SK-N-SH (cell line): Measurements from ENCODE around the gene ADAM29. TPM values are rescaled to one million over a fixed set of nuclear protein-coding genes. Genes with fewer than 3 reads are reported as not detected.

ENCODE experiments used
- CTCF ChIA-PET: fragments of 300-600, 350-600 bp; formaldehyde crosslinking; extraction: SDS; loops from one replicate; lab custom pipeline; 2021; lab: Yijun Ruan, JAX
- POLR2A ChIA-PET: fragments of 350-600 bp; sonication (Branson Sonifier 250); formaldehyde crosslinking; extraction: SDS; loops from one replicate; lab custom pipeline; 2020; ENCODE audit warnings: antibody characterized with exemption, inconsistent platforms; lab: Yijun Ruan, JAX
- DNase-seq: peaks from one replicate; pipeline ENCODE4 v3.0.0; 2012
- H2AFZ ChIP-seq: fragments of 200-600 bp; sonication (generic); 2 replicates; pipeline ENCODE4 v1.8.1; 2016; ENCODE audit warnings: antibody characterized with exemption, mild to moderate bottlenecking, low read depth
- H3F3A ChIP-seq: fragments of 200-600 bp; sonication (generic); replicated peaks from 2 replicates; pipeline ENCODE3; 2016; ENCODE audit warnings: antibody characterized with exemption, mild to moderate bottlenecking; ENCODE audit not compliant: insufficient read depth
- H3K27ac ChIP-seq, 2 experiments: fragments of 200-500 bp in 1 of 2; fragments of 200-600 bp in 1 of 2; sonication (Bioruptor generic) in 1 of 2; sonication (generic), shearing (Covaris generic) in 1 of 2; 2 replicates each; pipeline versions ENCODE4 v1.5.1 to v1.6.1; 2014 to 2016; ENCODE audit warnings: low read depth in 2 of 2, inconsistent platforms in 1 of 2, low read length in 1 of 2, mild to moderate bottlenecking in 1 of 2, mixed read lengths in 1 of 2
- H3K27me3 ChIP-seq: fragments of 200-600 bp; sonication (generic), shearing (Covaris generic); 2 replicates; pipeline ENCODE4 v1.6.1; 2016; ENCODE audit warnings: mixed run types; ENCODE audit not compliant: insufficient read depth
- H3K36me3 ChIP-seq, 2 experiments: fragments of 200-500 bp in 1 of 2; fragments of 200-600 bp in 1 of 2; sonication (Bioruptor generic) in 1 of 2; sonication (generic) in 1 of 2; replicated peaks in 1 of 2; 2 replicates each; pipeline versions ENCODE3 to v1.5.1; 2014 to 2016; ENCODE audit warnings: low read length in 1 of 2, mild to moderate bottlenecking in 1 of 2; ENCODE audit not compliant: insufficient read depth in 2 of 2, control insufficient read depth in 1 of 2
- H3K4me1 ChIP-seq, 2 experiments: fragments of 200-500 bp in 1 of 2; fragments of 200-600 bp in 1 of 2; sonication (Bioruptor generic) in 1 of 2; sonication (generic), shearing (Covaris generic) in 1 of 2; 2 replicates each; pipeline versions ENCODE4 v1.5.1 to v1.6.1; 2014 to 2016; ENCODE audit warnings: low read depth in 1 of 2, low read length in 1 of 2, mixed run types in 1 of 2; ENCODE audit not compliant: insufficient read depth in 2 of 2, control insufficient read depth in 1 of 2
- H3K4me2 ChIP-seq: fragments of 200-600 bp; sonication (generic), shearing (Covaris generic); 2 replicates; pipeline ENCODE4 v1.6.1; 2017; ENCODE audit warnings: mixed run types
- H3K4me3 ChIP-seq, 2 experiments: fragments of 200-500 bp in 1 of 2; fragments of 200-600 bp in 1 of 2; sonication (Bioruptor generic) in 1 of 2; sonication (generic), shearing (Covaris generic) in 1 of 2; 2 replicates each; pipeline versions ENCODE4 v1.5.1 to v1.8.1; 2014 to 2016; ENCODE audit warnings: low read depth in 2 of 2, inconsistent platforms in 1 of 2, low read length in 1 of 2, mild to moderate bottlenecking in 1 of 2, mixed read lengths in 1 of 2, moderate library complexity in 1 of 2
- H3K79me2 ChIP-seq: fragments of 200-600 bp; sonication (generic); 2 replicates; pipeline ENCODE4 v1.8.1; 2017; ENCODE audit warnings: mild to moderate bottlenecking; ENCODE audit not compliant: insufficient read depth
- H3K9ac ChIP-seq: fragments of 200-600 bp; sonication (generic); 2 replicates; pipeline ENCODE4 v1.6.1; 2017; ENCODE audit warnings: mixed run types
- H3K9me2 ChIP-seq: fragments of 200-600 bp; sonication (generic); 2 replicates; pipeline ENCODE4 v1.6.1; 2017; ENCODE audit warnings: mixed run types
- H3K9me3 ChIP-seq: fragments of 200-600 bp; sonication (generic); 2 replicates; pipeline ENCODE4 v1.6.1; 2017; ENCODE audit warnings: mixed run types, mild to moderate bottlenecking, moderate library complexity
- H4K20me1 ChIP-seq: fragments of 200-600 bp; sonication (generic); 2 replicates; pipeline ENCODE4 v1.6.1; 2017; ENCODE audit warnings: mild to moderate bottlenecking, mixed run types; ENCODE audit not compliant: insufficient read depth
- CHD2 ChIP-seq: fragments of 150-350 bp; IDR thresholded peaks from 2 replicates; pipeline ENCODE4 v1.6.1; 2018; ENCODE audit warnings: low read length; ENCODE audit not compliant: partially characterized antibody
- FOXJ3 ChIP-seq: sonication (generic); formaldehyde crosslinking; IDR thresholded peaks from 2 replicates; pipeline ENCODE4 v1.5.1; 2020; ENCODE audit warnings: mild to moderate bottlenecking, missing genetic modification reagents
- FOXM1 ChIP-seq: IDR thresholded peaks from 2 replicates; pipeline ENCODE4 v1.4.0; 2012; ENCODE audit warnings: low read depth, mild to moderate bottlenecking
- GATA2 ChIP-seq: sonication (generic); formaldehyde crosslinking; IDR thresholded peaks from 2 replicates; pipeline ENCODE4 v1.5.0; 2020; ENCODE audit warnings: mild to moderate bottlenecking, missing genetic modification reagents
- JUND ChIP-seq: IDR thresholded peaks from 2 replicates; pipeline ENCODE4 v1.4.0; 2012
- MEF2A ChIP-seq: IDR thresholded peaks from 2 replicates; pipeline ENCODE4 v1.4.0; 2012; ENCODE audit warnings: low read depth, borderline replicate concordance
- MXI1 ChIP-seq: IDR thresholded peaks from 2 replicates; pipeline ENCODE4 v1.6.1; 2012; ENCODE audit warnings: mild to moderate bottlenecking, low read depth, low read length, improper control_type of control experiment
- NFIC ChIP-seq: IDR thresholded peaks from 2 replicates; pipeline ENCODE4 v1.4.0; 2012; ENCODE audit warnings: borderline replicate concordance
- NRF1 ChIP-seq: IDR thresholded peaks from 2 replicates; pipeline ENCODE4 v1.6.1; 2012; ENCODE audit warnings: low read depth, mild to moderate bottlenecking, low read length
- POLR2AphosphoS5 ChIP-seq: IDR thresholded peaks from 2 replicates; pipeline ENCODE4 v1.6.1; 2012; ENCODE audit warnings: low read depth, low read length
- RAD21 ChIP-seq: IDR thresholded peaks from 2 replicates; pipeline ENCODE4 v1.6.1; 2012; ENCODE audit warnings: mild to moderate bottlenecking, low read length
- RCOR1 ChIP-seq: fragments of 150-350 bp; IDR thresholded peaks from 2 replicates; pipeline ENCODE4 v1.6.1; 2017; ENCODE audit warnings: antibody characterized with exemption, low read length
- RXRA ChIP-seq: IDR thresholded peaks from 2 replicates; pipeline ENCODE4 v1.4.0; 2012; ENCODE audit warnings: low read depth, mild to moderate bottlenecking, borderline replicate concordance
- SIN3A ChIP-seq: IDR thresholded peaks from 2 replicates; pipeline ENCODE4 v1.6.1; 2012; ENCODE audit warnings: low read depth, mild to moderate bottlenecking, low read length, moderate library complexity, borderline replicate concordance
- SMC3 ChIP-seq: IDR thresholded peaks from 2 replicates; pipeline ENCODE4 v1.6.1; 2012; ENCODE audit warnings: low read depth, low read length, improper control_type of control experiment
- TCF12 ChIP-seq: IDR thresholded peaks from 2 replicates; pipeline ENCODE4 v1.4.0; 2012
- TEAD4 ChIP-seq: IDR thresholded peaks from 2 replicates; pipeline ENCODE4 v1.4.0; 2012; ENCODE audit warnings: mild to moderate bottlenecking, borderline replicate concordance; ENCODE audit not compliant: insufficient read depth
- YY1 ChIP-seq: IDR thresholded peaks from 2 replicates; pipeline ENCODE4 v1.4.0; 2012; ENCODE audit warnings: low read depth, mild to moderate bottlenecking
- WGBS: methylation state at CpG from one replicate; pipeline ENCODE4 v1.1.6; 2017; ENCODE audit warnings: low lambda C conversion rate; 5-methylcytosine and 5-hydroxymethylcytosine counted together
- polyA plus RNA-seq, 3 experiments: library from polyadenylated mRNA; depleted of rRNA; stranded (reverse); fragments of >200 nt; gene quantifications; 2 replicates each; pipeline ENCODE4 v1.2.3, GENCODE V29; 2012
- TF ChIP-seq, protein P1 (sequence below): fragments of 150-350 bp; IDR thresholded peaks from 2 replicates; pipeline ENCODE4 v1.6.1; 2016; ENCODE audit warnings: mild to moderate bottlenecking, low read depth, low read length
- TF ChIP-seq, protein P2 (sequence below): IDR thresholded peaks from 2 replicates; pipeline ENCODE4 v1.4.0; 2012; ENCODE audit warnings: low read depth
- TF ChIP-seq, protein P3 (sequence below): fragments of 150-350 bp; IDR thresholded peaks from 2 replicates; pipeline ENCODE4 v1.6.1; 2017; ENCODE audit warnings: antibody characterized with exemption, low read length, low read depth, borderline replicate concordance

Gene ADAM29
- polyA plus RNA-seq (2012; rRNA removed) = not detected in 2 replicates
- polyA plus RNA-seq (2012; cell fraction: cytosol; rRNA removed) = not detected in 2 replicates
- polyA plus RNA-seq (2012; cell fraction: nucleus; rRNA removed) = not detected in 2 replicates

DNA sequence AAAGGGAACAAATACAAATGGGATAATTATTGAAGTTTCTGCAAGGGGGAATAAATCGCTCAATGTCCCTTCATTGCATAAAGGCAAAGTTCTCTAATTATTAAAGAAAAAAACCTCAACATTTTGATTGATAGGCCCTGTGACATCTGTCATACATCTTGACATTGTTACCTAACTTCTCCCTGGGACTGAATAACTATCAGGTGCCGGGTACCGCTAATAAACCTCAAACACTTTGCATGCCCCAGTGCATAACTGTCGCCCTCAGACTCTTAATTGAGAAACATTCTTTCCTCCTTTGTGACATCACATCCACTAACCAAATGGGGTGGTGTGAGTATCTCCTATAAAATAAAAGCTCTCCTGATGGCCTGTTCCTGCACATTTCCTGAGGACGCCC, at the start of gene ADAM29:
TSS of gene ADAM29 (plus strand) at position 301 of the 400 bp plus-strand sequence. CDS start 57,168 bp downstream, outside the sequence.
- CTCF ChIA-PET = no interaction called here
- H3K27me3 ChIP-seq = no peaks in the 10 kb centered on the region
- H3K4me2 ChIP-seq = no peak within 1 kb of the TSS
- TF ChIP-seq MXI1 = no peak
- no peak for TF ChIP-seq FOXM1
- no peak for TF ChIP-seq JUND
- TF ChIP-seq MEF2A = no peak
- TF ChIP-seq, all 33 proteins: peak for 0
- Histone ChIP-seq H3K36me3 (no peaks in the 10 kb centered on the region), H3K9me3 (no peaks in the 10 kb centered on the region), H3F3A (no peaks in the 10 kb centered on the region), H3K27ac (no peak within 1 kb of the TSS), H3K4me1 (no peaks in the 10 kb centered on the region), H3K9ac (no peak within 1 kb of the TSS), H3K79me2 (no peaks in the 10 kb centered on the region), H3K9me2 (no peaks in the 10 kb centered on the region), H3K4me3 (no peak within 1 kb of the TSS), H4K20me1 (no peaks in the 10 kb centered on the region), H2AFZ (no peak within 1 kb of the TSS)
- 42% methylated on average over 5 of the region's 5 CpGs for WGBS
- POLR2A ChIA-PET = no interaction called here
- DNase-seq = no peak

- no peak overlapping the region for H3K4me3 ChIP-seq
- 21% methylated on average over 3 of the region's 3 CpGs for WGBS
- TF ChIP-seq JUND = no peak
- TF ChIP-seq NFIC = no peak
- no peak for TF ChIP-seq TEAD4
- no peak for TF ChIP-seq SMC3
- TF ChIP-seq TCF12 = no peak
- TF ChIP-seq SIN3A = no peak
- no peak for TF ChIP-seq RCOR1
- TF ChIP-seq MEF2A = no peak
- TF ChIP-seq FOXJ3 (CRISPR knock-in tag) = no peak
- no peak for TF ChIP-seq FOXM1
- TF ChIP-seq NRF1 = no peak
- TF ChIP-seq CHD2 = no peak
- no peak for TF ChIP-seq RXRA
- TF ChIP-seq, all 33 proteins: peak for 0
- H3K4me2 ChIP-seq = no peak overlapping the region
- H3K9me2 ChIP-seq = no peaks in the 10 kb centered on the region
- no peak overlapping the region for H3K27ac ChIP-seq
- DNase-seq = no peak
- no peaks in the 10 kb centered on the region for H3K9me3 ChIP-seq
- ChIA-PET POLR2A (no interaction called here), CTCF (no interaction called here)
- H3K36me3 ChIP-seq = no peaks in the 10 kb centered on the region
- H3K79me2 ChIP-seq = no peaks in the 10 kb centered on the region
- H3K4me1 ChIP-seq = no peaks in the 10 kb centered on the region
- H3K27me3 ChIP-seq = no peaks in the 10 kb centered on the region
- H2AFZ ChIP-seq = no peak overlapping the region
- H4K20me1 ChIP-seq = no peaks in the 10 kb centered on the region
- H3K9ac ChIP-seq = no peak overlapping the region
- H3F3A ChIP-seq = no peaks in the 10 kb centered on the region
Measured at GRCh38 chr4:174869339-174869738, 48.8 kb upstream of the ADAM29 start.

- Histone ChIP-seq H3K4me2 (no peak overlapping the region), H3K9me2 (no peaks in the 10 kb centered on the region), H3K36me3 (no peaks in the 10 kb centered on the region), H3K79me2 (no peaks in the 10 kb centered on the region), H4K20me1 (no peaks in the 10 kb centered on the region), H3K27me3 (no peaks in the 10 kb centered on the region), H2AFZ (no peak overlapping the region), H3K27ac (no peak overlapping the region), H3K4me1 (no peaks in the 10 kb centered on the region), H3K9me3 (no peaks in the 10 kb centered on the region), H3K4me3 (no peak overlapping the region), H3F3A (no peaks in the 10 kb centered on the region), H3K9ac (no peak overlapping the region)
- ChIA-PET CTCF (no interaction called here), POLR2A (no interaction called here)
- WGBS = 0% methylated on average over 2 of the region's 2 CpGs
- no peak for DNase-seq
- TF ChIP-seq, protein P1, sequence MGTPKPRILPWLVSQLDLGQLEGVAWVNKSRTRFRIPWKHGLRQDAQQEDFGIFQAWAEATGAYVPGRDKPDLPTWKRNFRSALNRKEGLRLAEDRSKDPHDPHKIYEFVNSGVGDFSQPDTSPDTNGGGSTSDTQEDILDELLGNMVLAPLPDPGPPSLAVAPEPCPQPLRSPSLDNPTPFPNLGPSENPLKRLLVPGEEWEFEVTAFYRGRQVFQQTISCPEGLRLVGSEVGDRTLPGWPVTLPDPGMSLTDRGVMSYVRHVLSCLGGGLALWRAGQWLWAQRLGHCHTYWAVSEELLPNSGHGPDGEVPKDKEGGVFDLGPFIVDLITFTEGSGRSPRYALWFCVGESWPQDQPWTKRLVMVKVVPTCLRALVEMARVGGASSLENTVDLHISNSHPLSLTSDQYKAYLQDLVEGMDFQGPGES = no peak
- no peak for TF ChIP-seq GATA2
- no peak for TF ChIP-seq FOXM1
- TF ChIP-seq POLR2AphosphoS5 = no peak
- no peak for TF ChIP-seq NFIC
- TF ChIP-seq RAD21 = no peak
- TF ChIP-seq, protein P2, sequence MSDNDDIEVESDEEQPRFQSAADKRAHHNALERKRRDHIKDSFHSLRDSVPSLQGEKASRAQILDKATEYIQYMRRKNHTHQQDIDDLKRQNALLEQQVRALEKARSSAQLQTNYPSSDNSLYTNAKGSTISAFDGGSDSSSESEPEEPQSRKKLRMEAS = no peak
- TF ChIP-seq, protein P3, sequence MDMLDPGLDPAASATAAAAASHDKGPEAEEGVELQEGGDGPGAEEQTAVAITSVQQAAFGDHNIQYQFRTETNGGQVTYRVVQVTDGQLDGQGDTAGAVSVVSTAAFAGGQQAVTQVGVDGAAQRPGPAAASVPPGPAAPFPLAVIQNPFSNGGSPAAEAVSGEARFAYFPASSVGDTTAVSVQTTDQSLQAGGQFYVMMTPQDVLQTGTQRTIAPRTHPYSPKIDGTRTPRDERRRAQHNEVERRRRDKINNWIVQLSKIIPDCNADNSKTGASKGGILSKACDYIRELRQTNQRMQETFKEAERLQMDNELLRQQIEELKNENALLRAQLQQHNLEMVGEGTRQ = no peak
- no peak for TF ChIP-seq CHD2
- no peak for TF ChIP-seq YY1
Measured at GRCh38 chr4:174870311-174870710, 47.8 kb upstream of the ADAM29 start.
